Measurements from ENCODE around the gene DCPS.

DCPS gene

DNA sequence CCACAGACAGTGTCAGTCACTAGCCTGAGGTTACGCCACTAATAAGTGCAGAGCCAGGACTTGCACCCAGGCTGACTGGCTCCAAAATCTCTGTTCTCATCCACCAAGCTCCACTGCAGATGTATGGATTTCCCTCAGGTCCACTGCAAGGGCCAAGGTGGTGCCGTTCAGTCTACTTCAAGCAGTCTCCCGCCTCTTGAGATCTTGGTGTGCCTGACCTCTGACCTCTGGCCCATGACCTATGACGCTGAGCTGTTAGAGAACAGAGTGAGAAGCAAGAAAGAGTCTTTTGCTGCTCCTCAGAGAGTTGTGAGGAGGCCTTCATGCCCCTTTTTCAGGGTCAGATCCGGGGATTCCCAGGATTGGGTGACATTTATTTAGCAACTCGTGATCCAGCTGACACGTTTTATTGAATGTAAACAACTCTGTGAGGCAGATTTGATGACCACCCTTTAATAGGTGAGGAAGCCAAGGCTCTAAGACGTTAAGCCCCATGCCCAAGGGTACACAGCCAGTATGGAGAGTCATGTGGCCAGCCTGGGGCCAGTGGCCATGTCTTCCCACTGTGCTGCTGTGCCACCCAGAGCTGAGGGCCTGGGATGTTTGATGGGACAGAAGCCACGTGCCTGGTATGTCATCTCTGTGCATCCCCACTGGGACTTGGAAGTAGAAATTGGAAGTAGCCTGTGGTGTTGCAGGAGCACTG, 25.2 kb downstream of the DCPS start:
- TF ChIP-seq GATA3 (IDR thresholded peaks at IDR 0.05; ENCODE audit: low read depth, low read length) (no peak), GATA2 (IDR thresholded peaks at IDR 0.05; ENCODE audit: low read depth, low read length) (no peak)

DNA sequence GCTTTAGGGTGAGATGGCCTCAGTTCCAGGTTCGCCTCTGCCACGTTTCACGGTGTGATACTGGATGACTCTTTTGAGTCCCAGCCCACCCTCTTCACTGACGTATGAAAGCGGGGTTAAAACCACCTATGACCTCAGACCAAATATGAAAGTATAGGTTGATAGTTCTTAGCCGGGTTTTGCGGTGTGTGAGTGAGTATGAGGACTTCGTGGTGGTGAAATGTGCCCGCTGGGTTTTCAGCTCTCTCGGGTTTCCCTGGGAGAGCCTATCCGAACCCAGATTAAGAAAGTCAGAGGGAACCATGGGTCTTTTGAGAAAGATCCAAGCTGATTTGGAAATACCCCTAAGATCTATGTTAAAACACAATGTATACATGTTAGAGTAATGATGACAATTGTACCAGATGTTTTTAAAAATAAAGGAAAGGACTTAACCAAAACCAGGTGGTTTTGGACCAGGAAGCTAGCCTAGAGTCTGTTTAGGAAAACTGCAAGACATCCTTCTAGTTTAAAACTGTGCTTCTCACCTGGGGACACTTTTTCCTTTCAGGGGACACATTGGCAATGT, 25.9 kb downstream of the DCPS start:
- TF ChIP-seq GATA3 (IDR thresholded peaks at IDR 0.05; ENCODE audit: low read depth, low read length) (no peak), GATA2 (IDR thresholded peaks at IDR 0.05; ENCODE audit: low read depth, low read length) (no peak)

DNA sequence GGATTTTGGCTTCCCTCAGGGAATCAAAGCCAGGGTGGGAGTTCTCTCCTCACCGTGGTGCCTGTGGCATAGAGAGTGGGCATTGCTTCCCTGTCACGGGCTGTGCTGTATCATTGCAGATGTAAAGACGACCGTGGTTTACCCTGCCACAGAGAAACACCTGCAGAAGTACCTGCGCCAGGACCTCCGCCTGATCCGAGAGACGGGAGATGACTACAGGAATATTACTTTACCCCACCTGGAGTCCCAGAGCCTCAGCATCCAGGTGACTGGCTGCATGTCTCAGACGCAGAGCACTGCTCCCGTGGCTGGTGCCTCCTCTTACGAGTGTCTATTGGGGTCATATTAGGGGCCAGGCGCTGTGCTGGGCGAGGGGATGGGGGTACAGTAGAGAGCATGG, 27.4 kb downstream of the DCPS start:
- TF ChIP-seq GATA2 (IDR thresholded peaks at IDR 0.05; ENCODE audit: low read depth, low read length) (no peak), GATA3 (IDR thresholded peaks at IDR 0.05; ENCODE audit: low read depth, low read length) (no peak)

DNA sequence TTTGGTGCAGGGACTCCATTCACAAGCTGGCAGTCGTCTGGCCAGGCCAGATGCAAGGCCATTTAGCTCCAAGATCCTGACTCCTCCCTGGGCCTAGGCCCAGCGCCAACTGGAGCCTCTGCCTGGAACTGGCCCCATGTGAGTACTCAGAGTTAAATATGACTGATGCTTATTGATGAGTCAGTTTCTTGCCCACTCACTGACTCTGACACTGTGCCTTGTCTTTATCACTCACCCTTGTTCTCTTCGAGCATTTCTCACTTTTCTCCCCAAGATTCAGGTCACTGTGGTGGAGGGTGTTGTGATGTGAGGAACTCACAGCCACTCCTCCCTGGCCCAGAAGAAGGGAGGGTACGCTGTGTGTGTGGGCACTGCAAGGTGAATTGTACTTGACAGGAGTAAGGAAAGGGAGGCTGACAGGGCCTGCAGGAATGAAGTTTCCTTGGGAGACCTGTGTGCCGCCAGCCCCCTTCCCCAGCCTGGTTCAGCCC, 28.4 kb downstream of the DCPS start:
- no peak for TF ChIP-seq GATA3 (IDR thresholded peaks at IDR 0.05; ENCODE audit: low read depth, low read length)
- TF ChIP-seq GATA2 (IDR thresholded peaks at IDR 0.05; ENCODE audit: low read depth, low read length): no peak

DNA sequence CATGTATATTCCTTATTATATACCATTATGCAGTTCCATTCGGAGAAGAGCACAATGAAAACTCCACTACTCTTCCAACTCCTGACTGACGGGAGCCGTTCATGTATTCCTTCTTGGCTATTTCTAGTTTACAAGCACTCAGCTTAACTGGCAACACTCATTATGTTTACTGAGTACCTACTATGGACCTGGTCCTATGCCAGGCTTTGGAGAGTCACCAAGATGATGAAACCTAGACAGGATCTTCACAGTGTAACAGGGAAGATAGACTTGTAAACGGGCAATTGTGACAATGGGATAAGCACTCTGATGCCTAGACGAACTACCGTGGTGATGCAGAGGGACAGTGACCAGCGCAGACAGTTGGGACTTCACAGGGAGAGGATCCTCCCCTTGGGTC, 29.3 kb downstream of the DCPS start:
- no peak for TF ChIP-seq GATA3 (IDR thresholded peaks at IDR 0.05; ENCODE audit: low read depth, low read length)
- no peak for TF ChIP-seq GATA2 (IDR thresholded peaks at IDR 0.05; ENCODE audit: low read depth, low read length)

DNA sequence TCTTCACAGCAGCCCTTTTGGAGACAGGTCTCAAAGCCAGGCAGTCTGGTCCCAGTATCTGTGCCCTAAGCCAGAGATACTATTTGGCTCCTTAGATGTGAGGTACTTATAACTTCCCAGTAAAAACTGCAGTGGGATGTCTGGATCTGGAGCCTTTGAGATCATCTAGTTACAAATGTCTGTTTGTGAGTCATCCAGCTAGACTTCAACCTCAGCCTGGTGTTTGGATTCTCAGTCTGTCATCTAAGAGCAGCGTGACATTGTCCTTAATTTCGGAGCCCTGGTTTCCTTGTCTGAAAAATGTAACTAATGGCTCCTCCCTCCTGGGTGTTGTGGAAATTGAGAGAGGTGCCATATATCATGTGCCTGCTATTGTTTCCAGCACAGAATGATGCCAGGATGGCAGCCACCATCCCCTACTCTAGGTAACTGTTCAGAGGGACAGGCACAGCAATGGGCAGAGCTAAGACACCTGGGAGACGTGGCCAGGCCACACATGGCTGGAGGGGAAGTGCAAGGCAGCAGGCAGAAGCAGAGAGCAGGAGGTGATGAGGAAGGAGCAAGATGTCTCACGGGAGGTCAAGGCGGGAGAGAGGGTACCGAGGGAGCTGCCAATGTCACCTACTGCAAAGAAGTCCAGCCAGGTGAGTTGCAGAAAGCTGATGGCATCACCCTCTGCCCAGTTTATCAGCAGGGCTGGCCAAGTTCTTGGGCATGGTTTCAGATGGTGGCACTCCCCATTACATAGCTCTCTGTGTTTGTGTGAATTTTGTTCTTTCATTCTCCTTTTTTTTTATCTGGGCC, 31.0 kb downstream of the DCPS start:
- TF ChIP-seq GATA2 (IDR thresholded peaks at IDR 0.05; ENCODE audit: low read depth, low read length) (no peak), GATA3 (IDR thresholded peaks at IDR 0.05; ENCODE audit: low read depth, low read length) (no peak)

DNA sequence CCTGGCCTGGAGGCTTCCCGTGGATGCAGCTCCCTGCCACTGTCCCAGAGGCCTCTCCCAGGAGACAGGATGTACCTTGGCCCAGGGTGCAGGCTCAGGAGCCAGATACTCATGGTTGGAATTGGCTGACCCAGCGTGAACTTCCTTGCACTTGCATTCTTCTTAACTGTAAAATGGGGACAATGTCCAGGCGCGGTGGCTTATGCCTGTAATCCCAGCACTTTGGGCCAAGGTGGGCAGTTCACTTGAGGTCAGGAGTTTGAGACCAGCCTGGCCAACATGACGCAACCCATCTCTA, 31.6 kb downstream of the DCPS start:
- TF ChIP-seq GATA3 (IDR thresholded peaks at IDR 0.05; ENCODE audit: low read depth, low read length) (no peak), GATA2 (IDR thresholded peaks at IDR 0.05; ENCODE audit: low read depth, low read length) (no peak)

DNA sequence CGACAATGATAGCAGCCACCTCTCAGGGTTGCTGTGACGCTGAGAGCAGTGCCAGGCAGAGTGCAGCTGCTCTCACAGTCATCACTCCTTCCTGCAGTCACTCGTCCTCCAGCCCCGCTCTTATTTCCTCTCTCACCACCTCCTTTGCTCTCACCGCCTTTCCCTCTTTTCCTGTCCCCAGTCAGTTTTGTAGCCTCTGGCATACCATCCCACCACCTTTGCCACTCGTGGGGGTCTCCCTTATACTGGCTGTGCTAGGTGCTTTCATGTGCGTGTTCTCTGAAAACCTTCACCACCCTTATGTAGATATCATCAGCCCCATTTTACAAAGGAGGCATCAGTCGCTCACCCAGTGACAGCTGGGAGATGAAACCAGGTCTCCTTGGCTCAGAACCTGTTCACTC, 32.3 kb downstream of the DCPS start:
- TF ChIP-seq GATA2 (IDR thresholded peaks at IDR 0.05; ENCODE audit: low read depth, low read length) (no peak), GATA3 (IDR thresholded peaks at IDR 0.05; ENCODE audit: low read depth, low read length) (no peak)

DNA sequence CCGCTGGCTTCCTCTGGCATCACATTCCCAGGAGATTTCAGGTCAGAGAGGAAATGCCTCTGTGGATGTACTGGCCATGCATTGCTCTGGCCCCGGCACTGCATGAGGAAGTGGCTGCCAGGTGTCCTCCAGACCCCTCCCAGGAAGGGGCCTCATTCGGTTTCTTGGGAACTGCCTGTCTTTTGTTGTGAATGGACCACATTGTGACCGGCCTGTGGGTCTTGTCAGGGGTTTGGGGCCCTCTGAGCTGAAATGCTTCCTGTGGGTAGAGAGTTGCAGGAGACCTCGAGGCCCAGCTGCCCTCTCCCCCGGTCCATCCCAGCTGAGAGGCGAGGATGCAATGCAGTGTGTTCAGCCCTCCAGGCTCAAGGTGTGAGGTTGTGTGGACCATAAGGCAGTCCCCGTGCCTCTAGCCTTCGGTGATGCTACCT, 32.8 kb downstream of the DCPS start:
- TF ChIP-seq GATA2 (IDR thresholded peaks at IDR 0.05; ENCODE audit: low read depth, low read length): no peak
- no peak for TF ChIP-seq GATA3 (IDR thresholded peaks at IDR 0.05; ENCODE audit: low read depth, low read length)

DNA sequence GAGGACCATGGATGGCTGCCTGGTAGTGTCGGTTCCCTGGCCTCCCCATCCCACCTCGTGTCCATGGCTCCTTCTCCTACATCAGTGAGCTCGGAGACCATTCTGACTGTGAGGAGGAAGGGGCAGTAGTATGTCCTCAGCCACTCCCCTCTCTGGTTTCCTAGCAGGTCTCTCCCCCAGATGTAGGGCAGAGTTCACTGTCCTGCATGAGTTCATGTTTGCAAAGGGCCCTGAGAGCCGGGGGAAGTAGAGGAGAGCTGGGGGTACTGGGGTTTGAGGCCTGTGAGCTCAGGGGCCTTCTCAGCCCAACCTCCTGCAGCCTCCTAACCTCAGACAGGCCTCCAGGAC, 33.2 kb downstream of the DCPS start:
- no peak for TF ChIP-seq GATA2 (IDR thresholded peaks at IDR 0.05; ENCODE audit: low read depth, low read length)
- TF ChIP-seq GATA3 (IDR thresholded peaks at IDR 0.05; ENCODE audit: low read depth, low read length): no peak

DNA sequence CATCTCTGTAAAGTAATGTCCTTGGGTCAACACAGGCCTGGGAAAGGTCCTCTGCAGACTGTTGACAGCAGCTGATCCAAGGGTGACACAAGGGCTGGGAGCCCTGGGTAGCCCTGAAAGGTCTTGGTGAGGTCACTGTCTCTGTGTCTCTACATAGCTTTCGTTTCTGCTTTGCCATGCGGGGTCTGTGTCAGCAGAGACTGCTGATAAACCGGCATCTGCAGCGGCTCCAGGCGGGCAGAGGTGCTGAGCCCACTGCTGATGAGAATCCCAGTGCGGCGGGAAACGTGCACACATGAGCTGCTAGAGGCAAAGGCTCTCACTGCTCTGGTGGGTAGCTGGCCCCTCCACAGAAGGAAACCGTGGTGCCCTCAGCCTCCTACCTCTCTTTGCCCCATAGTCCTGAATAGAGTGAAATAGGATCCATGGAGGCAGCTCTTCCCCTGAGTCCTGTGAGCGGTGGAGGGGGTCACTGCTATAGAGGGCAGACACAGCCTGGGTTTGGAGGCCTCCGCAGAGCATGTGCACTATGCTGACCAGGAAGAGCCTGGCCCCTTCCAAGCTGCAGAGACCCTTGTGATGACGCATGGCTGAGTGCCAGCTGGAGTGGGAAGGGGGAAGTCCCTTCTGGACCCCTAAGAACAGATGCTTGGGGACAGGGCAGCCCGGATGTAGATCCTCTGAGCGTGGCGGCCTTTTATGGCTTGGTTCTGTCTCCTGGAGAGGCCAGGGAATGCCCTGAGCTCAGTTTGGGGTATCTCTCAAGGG, 33.8 kb downstream of the DCPS start:
- TF ChIP-seq GATA2 (IDR thresholded peaks at IDR 0.05; ENCODE audit: low read depth, low read length) (no peak), GATA3 (IDR thresholded peaks at IDR 0.05; ENCODE audit: low read depth, low read length) (no peak)

DNA sequence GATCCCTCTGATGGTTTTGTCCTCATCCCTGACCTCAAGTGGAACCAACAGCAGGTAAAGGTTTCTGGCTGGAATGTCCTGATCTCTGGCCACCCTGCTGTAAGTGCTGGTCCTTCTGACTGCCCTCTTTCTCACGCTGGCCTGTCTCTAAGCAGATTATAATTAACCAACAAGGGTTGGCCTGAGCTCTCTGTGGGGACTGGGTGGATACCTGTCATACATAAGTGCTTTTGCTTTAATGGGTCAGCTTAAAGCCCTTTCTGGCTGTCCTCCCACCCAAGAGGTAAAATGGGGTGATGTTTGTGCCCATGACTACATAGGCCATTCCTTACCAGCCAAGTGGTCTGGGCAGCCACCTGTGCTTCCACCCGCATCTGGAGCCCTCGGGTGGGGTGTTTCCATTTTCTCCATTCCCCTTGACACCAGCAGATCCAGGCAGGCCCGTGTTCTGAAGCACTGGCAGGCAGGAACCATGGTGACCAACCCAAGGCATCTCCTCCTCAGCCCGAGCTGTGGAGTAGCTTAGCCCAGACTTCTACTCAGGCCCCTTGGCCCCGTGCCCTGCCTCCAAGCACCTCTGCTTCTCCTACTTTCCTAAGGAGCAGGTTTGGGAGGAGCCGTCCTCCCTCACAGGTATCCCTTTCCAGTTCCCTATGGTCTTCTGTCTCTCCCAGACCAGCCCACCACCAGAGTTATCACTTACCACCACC, 34.6 kb downstream of the DCPS start:
- no peak for TF ChIP-seq GATA2 (IDR thresholded peaks at IDR 0.05; ENCODE audit: low read depth, low read length)
- TF ChIP-seq GATA3 (IDR thresholded peaks at IDR 0.05; ENCODE audit: low read depth, low read length): no peak

DNA sequence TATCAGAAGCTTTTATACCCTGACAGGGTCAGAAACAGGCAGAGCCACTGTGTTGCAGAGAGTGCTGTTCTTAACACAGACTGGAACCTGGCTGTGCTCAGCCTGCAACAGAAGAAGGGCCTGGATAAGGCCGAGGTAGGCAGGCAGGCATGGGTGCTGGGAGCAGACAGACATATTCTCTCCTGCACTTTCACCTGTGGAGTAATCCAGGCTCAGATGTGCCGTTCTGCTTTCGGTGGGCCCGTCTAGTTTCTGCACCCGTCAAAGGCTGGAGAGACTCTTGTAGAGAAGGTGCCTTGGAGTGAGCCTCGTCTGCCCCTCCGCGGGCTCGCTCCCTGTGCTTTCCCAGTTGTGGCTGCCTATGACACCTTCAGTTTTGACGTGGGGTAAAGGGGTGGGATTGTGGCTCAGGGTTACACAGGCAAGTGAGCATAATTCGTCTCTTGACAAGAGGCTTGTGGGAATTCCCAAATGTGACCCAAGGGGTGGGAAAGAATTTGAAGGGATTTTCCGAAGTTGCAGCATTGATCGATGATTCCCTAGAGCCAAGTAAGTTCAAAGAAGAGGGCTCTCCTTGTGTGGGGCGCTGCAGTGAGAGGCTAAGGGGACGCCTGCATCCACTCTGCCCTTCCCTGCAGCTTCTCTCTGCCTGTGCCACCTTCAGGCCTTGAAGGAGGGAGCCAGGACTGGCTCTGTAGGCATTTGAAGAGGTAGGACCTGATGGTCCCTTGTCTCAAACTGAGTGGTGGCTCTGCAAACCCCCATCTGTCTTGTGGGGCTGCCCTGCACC, 35.4 kb downstream of the DCPS start:
- TF ChIP-seq GATA2 (IDR thresholded peaks at IDR 0.05; ENCODE audit: low read depth, low read length): no peak
- no peak for TF ChIP-seq GATA3 (IDR thresholded peaks at IDR 0.05; ENCODE audit: low read depth, low read length)
